ENCODE data around the gene MYO18A.
A peak's percentile ranks its signal among the peaks of the same experiment; 100 is the strongest.

GRCh38 chr17:29116804-29117753, 63.1 kb downstream of the MYO18A start:
- TF ChIP-seq POLR2A (IDR thresholded peaks at IDR 0.05): no peak
- TF ChIP-seq CTCF (IDR thresholded peaks at IDR 0.05): peak; percentile 63 to 79 (median 74)

All from uterus (tissue), 2 donors.